Astrocyte (in vitro differentiated cells and primary cell): ENCODE data around the gene RAP1B. TPM values are rescaled to one million over a fixed set of nuclear protein-coding genes. Genes with fewer than 3 reads are reported as not detected.
A peak's percentile ranks its signal among the peaks of the same experiment; 100 is the strongest.

Experiments used
- DNase-seq: peaks from one replicate; pipeline ENCODE4 v3.0.0-alpha.2; 2010; ENCODE audit warnings: low read depth
- FAIRE-seq: peaks from 2 replicates; lab custom pipeline; 2011; peaks lifted over from hg19 to GRCh38; lab: Jason Lieb, UNC
- H2AFZ ChIP-seq: 2 replicates; pipeline ENCODE4 v1.6.0; 2012; ENCODE audit warnings: low read depth, low read length, inconsistent platforms
- H3K27ac ChIP-seq: 2 replicates; pipeline ENCODE4 v1.5.1; 2011; ENCODE audit warnings: low read depth, low read length, inconsistent platforms
- H3K27me3 ChIP-seq: 2 replicates; pipeline ENCODE4 v1.6.0; 2011; ENCODE audit warnings: low read length, inconsistent platforms; ENCODE audit not compliant: insufficient read depth
- H3K36me3 ChIP-seq: 2 replicates; pipeline ENCODE4 v1.5.1; 2011; ENCODE audit warnings: low read length, inconsistent platforms; ENCODE audit not compliant: insufficient read depth
- H3K4me1 ChIP-seq: 2 replicates; pipeline ENCODE4 v1.5.1; 2011; ENCODE audit warnings: low read length, inconsistent platforms; ENCODE audit not compliant: insufficient read depth
- H3K4me2 ChIP-seq: 2 replicates; pipeline ENCODE4 v1.6.0; 2012; ENCODE audit warnings: low read length, inconsistent platforms
- H3K4me3 ChIP-seq: 2 replicates; pipeline ENCODE4 v1.5.1; 2011; ENCODE audit warnings: low read depth, mild to moderate bottlenecking, low read length, inconsistent platforms; ENCODE audit not compliant: insufficient read depth
- H3K79me2 ChIP-seq: 2 replicates; pipeline ENCODE4 v1.6.0; 2012; ENCODE audit warnings: mild to moderate bottlenecking, low read length, inconsistent platforms; ENCODE audit not compliant: insufficient read depth
- H3K9ac ChIP-seq: 2 replicates; pipeline ENCODE4 v1.6.0; 2012; ENCODE audit warnings: mild to moderate bottlenecking, low read length, inconsistent platforms
- H3K9me3 ChIP-seq: 2 replicates; pipeline ENCODE4 v1.5.1; 2012; ENCODE audit warnings: low read depth, mild to moderate bottlenecking, low read length, inconsistent platforms; ENCODE audit not compliant: insufficient read depth
- H4K20me1 ChIP-seq: 2 replicates; pipeline ENCODE4 v1.6.0; 2012; ENCODE audit warnings: low read length, inconsistent platforms; ENCODE audit not compliant: insufficient read depth
- H3K27ac Mint-ChIP-seq: one replicate; pipeline ENCODE4 v1.8.0; 2021; ENCODE audit warnings: mild to moderate bottlenecking, mixed read lengths; ENCODE audit not compliant: unreplicated experiment
- H3K27me3 Mint-ChIP-seq: one replicate; pipeline ENCODE4 v1.8.0; 2021; ENCODE audit warnings: low read depth, mixed read lengths; ENCODE audit not compliant: unreplicated experiment
- H3K36me3 Mint-ChIP-seq: one replicate; pipeline ENCODE4 v1.8.0; 2021; ENCODE audit warnings: low read depth, mixed read lengths; ENCODE audit not compliant: unreplicated experiment
- H3K4me1 Mint-ChIP-seq: one replicate; pipeline ENCODE4 v1.8.0; 2021; ENCODE audit warnings: low read depth, mixed read lengths; ENCODE audit not compliant: unreplicated experiment
- H3K4me3 Mint-ChIP-seq: one replicate; pipeline ENCODE4 v1.8.0; 2021; ENCODE audit warnings: mild to moderate bottlenecking, moderate library complexity, mixed read lengths; ENCODE audit not compliant: unreplicated experiment
- H3K9me3 Mint-ChIP-seq: one replicate; pipeline ENCODE4 v1.8.0; 2021; ENCODE audit warnings: mild to moderate bottlenecking, mixed read lengths; ENCODE audit not compliant: unreplicated experiment
- EZH2 ChIP-seq: IDR thresholded peaks from 2 replicates; pipeline ENCODE4 v1.6.1; 2012; ENCODE audit warnings: mild to moderate bottlenecking, low read length, inconsistent platforms; ENCODE audit not compliant: insufficient read depth
- total RNA-seq: library from RNA; stranded (reverse); gene quantifications from 2 replicates; pipeline ENCODE4 v1.2.1, GENCODE V29; 2021
- TF ChIP-seq, protein P1 (sequence below): IDR thresholded peaks from 2 replicates; pipeline ENCODE4 v1.5.1; 2011; ENCODE audit warnings: low read depth, mild to moderate bottlenecking, inconsistent platforms, low read length, moderate library complexity; ENCODE audit not compliant: insufficient read depth

The RAP1B gene
- total RNA-seq, 1 donor from 2014 or later: 216 TPM

DNA sequence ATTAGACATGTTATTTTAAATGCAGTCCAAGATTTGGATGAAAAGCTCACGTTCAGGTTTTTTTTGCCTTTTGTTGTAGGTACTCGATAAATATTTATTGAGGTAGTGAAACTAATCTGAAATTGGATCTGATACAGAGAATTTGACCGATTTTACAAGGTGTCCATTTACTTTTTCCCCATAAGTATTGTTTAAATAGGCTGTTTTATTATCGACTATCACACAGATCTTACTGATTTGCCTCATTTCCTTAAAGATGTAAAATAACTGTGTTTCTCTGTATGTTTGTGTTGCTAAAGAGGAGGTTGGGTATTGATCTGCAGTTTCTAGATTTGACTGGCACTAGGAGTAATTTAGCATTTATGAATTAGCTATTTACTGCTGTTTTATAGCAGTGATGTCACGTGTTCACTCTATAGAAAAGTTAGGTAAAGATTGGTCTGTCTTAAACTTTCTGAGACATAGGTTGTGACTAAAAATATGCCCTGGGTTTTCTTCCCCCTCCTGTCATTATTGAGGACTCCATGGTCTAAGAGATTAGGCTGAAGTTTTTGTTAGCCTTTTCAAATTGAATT is 3.5 kb downstream of the RAP1B start:
- Mint-ChIP-seq H3K36me3 (peaks cover 6% of the 10 kb centered on the region), H3K4me3 (peak overlapping the region; percentile 78), H3K27me3 (no peaks in the 10 kb centered on the region), H3K9me3 (no peaks in the 10 kb centered on the region), H3K27ac (no peak overlapping the region), H3K4me1 (peaks cover 46% of the 10 kb centered on the region)
- Histone ChIP-seq H2AFZ (no peak overlapping the region), H3K9me3 (no peaks in the 10 kb centered on the region), H3K27ac (peak overlapping the region; percentile 1), H3K4me1 (peaks cover 39% of the 10 kb centered on the region), H3K9ac (peak overlapping the region; percentile 2), H4K20me1 (peaks cover 73% of the 10 kb centered on the region), H3K27me3 (no peaks in the 10 kb centered on the region), H3K4me2 (peak overlapping the region; percentile 88), H3K4me3 (no peak overlapping the region), H3K36me3 (no peaks in the 10 kb centered on the region), H3K79me2 (peaks cover 82% of the 10 kb centered on the region)
- DNase-seq: no peak
- FAIRE-seq: no peak
- no peak for TF ChIP-seq EZH2

DNA sequence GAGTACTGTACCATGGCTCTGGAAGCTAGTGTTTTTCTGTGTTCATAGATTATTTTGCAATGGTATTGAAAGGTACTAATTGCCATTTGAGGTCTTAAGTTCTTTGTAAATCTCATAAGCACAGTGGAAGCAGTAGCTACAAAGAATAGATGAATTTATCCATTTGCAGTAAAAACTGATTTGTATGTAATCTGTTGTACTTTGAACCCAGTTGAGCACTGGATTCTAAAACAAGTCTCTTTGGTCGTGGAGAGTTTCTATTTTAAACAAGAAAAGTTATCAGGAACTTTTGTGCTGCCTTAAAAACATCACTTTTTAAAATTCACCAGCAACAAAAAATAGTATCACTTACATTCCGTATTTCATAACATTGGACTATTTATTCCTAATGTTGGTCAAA is 4.1 kb downstream of the RAP1B start:
- Mint-ChIP-seq H3K4me1 (peaks cover 48% of the 10 kb centered on the region), H3K27ac (no peak overlapping the region), H3K4me3 (peak overlapping the region; percentile 78), H3K27me3 (no peaks in the 10 kb centered on the region), H3K36me3 (peaks cover 6% of the 10 kb centered on the region), H3K9me3 (no peaks in the 10 kb centered on the region)
- peaks cover 88% of the 10 kb centered on the region for H3K79me2 ChIP-seq
- H3K4me2 ChIP-seq: peak overlapping the region; percentile 88
- no peaks in the 10 kb centered on the region for H3K9me3 ChIP-seq
- peaks cover 78% of the 10 kb centered on the region for H4K20me1 ChIP-seq
- H3K27me3 ChIP-seq: no peaks in the 10 kb centered on the region
- peaks cover 37% of the 10 kb centered on the region for H3K4me1 ChIP-seq
- no peaks in the 10 kb centered on the region for H3K36me3 ChIP-seq
- FAIRE-seq (no peak), DNase-seq (no peak)
- no peak for TF ChIP-seq EZH2
- TF ChIP-seq, protein P1, sequence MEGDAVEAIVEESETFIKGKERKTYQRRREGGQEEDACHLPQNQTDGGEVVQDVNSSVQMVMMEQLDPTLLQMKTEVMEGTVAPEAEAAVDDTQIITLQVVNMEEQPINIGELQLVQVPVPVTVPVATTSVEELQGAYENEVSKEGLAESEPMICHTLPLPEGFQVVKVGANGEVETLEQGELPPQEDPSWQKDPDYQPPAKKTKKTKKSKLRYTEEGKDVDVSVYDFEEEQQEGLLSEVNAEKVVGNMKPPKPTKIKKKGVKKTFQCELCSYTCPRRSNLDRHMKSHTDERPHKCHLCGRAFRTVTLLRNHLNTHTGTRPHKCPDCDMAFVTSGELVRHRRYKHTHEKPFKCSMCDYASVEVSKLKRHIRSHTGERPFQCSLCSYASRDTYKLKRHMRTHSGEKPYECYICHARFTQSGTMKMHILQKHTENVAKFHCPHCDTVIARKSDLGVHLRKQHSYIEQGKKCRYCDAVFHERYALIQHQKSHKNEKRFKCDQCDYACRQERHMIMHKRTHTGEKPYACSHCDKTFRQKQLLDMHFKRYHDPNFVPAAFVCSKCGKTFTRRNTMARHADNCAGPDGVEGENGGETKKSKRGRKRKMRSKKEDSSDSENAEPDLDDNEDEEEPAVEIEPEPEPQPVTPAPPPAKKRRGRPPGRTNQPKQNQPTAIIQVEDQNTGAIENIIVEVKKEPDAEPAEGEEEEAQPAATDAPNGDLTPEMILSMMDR: no peak
- peak overlapping the region; percentile 2 for H3K9ac ChIP-seq
- no peak overlapping the region for H2AFZ ChIP-seq
- H3K4me3 ChIP-seq: no peak overlapping the region
- H3K27ac ChIP-seq: peak overlapping the region; percentile 1

DNA sequence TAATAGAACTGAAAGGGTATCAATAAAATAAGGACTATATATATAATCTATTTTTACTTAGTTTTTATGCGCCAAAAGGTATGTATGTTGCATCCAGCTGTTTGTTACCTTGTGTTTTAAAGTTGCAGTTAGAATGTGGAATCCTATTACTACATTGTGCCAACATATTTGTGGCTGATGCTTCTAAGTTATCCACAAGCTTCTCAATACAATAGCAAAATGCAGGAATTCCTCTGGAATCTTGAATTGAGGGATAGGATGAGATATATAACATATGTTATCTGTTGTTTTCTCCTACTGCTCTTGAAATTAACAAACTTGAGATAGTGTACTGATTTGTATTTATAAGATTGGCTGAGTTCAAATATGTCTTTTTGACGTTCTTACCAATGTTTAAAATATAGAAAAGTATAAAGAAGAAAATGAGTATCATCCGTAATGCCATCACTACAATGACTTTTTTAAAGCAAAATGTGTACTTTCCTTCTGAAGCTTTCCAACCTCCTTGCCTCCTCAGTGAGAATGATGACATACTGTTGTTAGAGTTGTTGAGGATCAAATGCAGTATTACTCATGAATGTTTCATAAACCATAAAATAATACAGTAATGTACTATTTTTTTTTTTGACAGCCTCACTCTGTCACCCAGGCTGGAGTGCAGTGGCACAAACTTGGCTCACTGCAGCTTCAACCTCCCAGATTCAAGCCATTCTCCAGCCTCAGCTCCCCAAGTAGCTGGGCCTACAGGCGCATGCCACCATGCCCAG is 6.6 kb downstream of the RAP1B start:
- peak overlapping the region; percentile 21 for H3K9ac ChIP-seq
- H3K79me2 ChIP-seq: peaks cover 100% of the 10 kb centered on the region
- peaks cover 57% of the 10 kb centered on the region for H3K4me1 Mint-ChIP-seq
- H2AFZ ChIP-seq: no peak overlapping the region
- H3K36me3 Mint-ChIP-seq: peaks cover 6% of the 10 kb centered on the region
- H3K27ac Mint-ChIP-seq: peak overlapping the region; percentile 79
- peaks cover 33% of the 10 kb centered on the region for H3K4me1 ChIP-seq
- H3K27me3 Mint-ChIP-seq: no peaks in the 10 kb centered on the region
- H3K27me3 ChIP-seq: no peaks in the 10 kb centered on the region
- peak overlapping the region; percentile 70 for H3K27ac ChIP-seq
- H3K9me3 Mint-ChIP-seq: no peaks in the 10 kb centered on the region
- H3K4me3 Mint-ChIP-seq: no peak overlapping the region
- TF ChIP-seq EZH2: no peak
- TF ChIP-seq, protein P1: no peak
- FAIRE-seq (no peak), DNase-seq (peak; percentile 71)
- H3K36me3 ChIP-seq: no peaks in the 10 kb centered on the region
- no peaks in the 10 kb centered on the region for H3K9me3 ChIP-seq
- peaks cover 94% of the 10 kb centered on the region for H4K20me1 ChIP-seq
- H3K4me3 ChIP-seq: no peak overlapping the region
- H3K4me2 ChIP-seq: peak overlapping the region; percentile 59
